Measurements from ENCODE around the gene OTOP2.
"Not testable (repeated sequence)": the region's sequence is repeated elsewhere in the genome, so short reads cannot be mapped to it uniquely, and the experiment has no call there.

GRCh38 chr17:74911423-74911822 lies 12.7 kb upstream of the OTOP2 start:
- TF ChIP-seq, protein P1, sequence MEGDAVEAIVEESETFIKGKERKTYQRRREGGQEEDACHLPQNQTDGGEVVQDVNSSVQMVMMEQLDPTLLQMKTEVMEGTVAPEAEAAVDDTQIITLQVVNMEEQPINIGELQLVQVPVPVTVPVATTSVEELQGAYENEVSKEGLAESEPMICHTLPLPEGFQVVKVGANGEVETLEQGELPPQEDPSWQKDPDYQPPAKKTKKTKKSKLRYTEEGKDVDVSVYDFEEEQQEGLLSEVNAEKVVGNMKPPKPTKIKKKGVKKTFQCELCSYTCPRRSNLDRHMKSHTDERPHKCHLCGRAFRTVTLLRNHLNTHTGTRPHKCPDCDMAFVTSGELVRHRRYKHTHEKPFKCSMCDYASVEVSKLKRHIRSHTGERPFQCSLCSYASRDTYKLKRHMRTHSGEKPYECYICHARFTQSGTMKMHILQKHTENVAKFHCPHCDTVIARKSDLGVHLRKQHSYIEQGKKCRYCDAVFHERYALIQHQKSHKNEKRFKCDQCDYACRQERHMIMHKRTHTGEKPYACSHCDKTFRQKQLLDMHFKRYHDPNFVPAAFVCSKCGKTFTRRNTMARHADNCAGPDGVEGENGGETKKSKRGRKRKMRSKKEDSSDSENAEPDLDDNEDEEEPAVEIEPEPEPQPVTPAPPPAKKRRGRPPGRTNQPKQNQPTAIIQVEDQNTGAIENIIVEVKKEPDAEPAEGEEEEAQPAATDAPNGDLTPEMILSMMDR (IDR thresholded peaks at IDR 0.05; ENCODE audit: insufficient read depth, low read length), result not testable (repeated sequence)
- not testable (repeated sequence) for TF ChIP-seq SPI1 (IDR thresholded peaks at IDR 0.05; ENCODE audit: borderline replicate concordance, low read depth); POLR2AphosphoS5 (IDR thresholded peaks at IDR 0.05; ENCODE audit: low read depth)
- TF ChIP-seq, protein P2, sequence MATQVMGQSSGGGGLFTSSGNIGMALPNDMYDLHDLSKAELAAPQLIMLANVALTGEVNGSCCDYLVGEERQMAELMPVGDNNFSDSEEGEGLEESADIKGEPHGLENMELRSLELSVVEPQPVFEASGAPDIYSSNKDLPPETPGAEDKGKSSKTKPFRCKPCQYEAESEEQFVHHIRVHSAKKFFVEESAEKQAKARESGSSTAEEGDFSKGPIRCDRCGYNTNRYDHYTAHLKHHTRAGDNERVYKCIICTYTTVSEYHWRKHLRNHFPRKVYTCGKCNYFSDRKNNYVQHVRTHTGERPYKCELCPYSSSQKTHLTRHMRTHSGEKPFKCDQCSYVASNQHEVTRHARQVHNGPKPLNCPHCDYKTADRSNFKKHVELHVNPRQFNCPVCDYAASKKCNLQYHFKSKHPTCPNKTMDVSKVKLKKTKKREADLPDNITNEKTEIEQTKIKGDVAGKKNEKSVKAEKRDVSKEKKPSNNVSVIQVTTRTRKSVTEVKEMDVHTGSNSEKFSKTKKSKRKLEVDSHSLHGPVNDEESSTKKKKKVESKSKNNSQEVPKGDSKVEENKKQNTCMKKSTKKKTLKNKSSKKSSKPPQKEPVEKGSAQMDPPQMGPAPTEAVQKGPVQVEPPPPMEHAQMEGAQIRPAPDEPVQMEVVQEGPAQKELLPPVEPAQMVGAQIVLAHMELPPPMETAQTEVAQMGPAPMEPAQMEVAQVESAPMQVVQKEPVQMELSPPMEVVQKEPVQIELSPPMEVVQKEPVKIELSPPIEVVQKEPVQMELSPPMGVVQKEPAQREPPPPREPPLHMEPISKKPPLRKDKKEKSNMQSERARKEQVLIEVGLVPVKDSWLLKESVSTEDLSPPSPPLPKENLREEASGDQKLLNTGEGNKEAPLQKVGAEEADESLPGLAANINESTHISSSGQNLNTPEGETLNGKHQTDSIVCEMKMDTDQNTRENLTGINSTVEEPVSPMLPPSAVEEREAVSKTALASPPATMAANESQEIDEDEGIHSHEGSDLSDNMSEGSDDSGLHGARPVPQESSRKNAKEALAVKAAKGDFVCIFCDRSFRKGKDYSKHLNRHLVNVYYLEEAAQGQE (IDR thresholded peaks at IDR 0.05; ENCODE audit: insufficient replicate concordance, low read depth), result not testable (repeated sequence)
